HG03457 (cell line): ENCODE data around the gene TGFBR1.

Source experiments
- ATAC-seq: cut with Tn5 transposase; IDR thresholded peaks from one replicate; pipeline ENCODE4 v1.9.1; 2021; ENCODE audit warnings: moderate number of reproducible peaks; ENCODE audit not compliant: unreplicated experiment

Gene TGFBR1

DNA sequence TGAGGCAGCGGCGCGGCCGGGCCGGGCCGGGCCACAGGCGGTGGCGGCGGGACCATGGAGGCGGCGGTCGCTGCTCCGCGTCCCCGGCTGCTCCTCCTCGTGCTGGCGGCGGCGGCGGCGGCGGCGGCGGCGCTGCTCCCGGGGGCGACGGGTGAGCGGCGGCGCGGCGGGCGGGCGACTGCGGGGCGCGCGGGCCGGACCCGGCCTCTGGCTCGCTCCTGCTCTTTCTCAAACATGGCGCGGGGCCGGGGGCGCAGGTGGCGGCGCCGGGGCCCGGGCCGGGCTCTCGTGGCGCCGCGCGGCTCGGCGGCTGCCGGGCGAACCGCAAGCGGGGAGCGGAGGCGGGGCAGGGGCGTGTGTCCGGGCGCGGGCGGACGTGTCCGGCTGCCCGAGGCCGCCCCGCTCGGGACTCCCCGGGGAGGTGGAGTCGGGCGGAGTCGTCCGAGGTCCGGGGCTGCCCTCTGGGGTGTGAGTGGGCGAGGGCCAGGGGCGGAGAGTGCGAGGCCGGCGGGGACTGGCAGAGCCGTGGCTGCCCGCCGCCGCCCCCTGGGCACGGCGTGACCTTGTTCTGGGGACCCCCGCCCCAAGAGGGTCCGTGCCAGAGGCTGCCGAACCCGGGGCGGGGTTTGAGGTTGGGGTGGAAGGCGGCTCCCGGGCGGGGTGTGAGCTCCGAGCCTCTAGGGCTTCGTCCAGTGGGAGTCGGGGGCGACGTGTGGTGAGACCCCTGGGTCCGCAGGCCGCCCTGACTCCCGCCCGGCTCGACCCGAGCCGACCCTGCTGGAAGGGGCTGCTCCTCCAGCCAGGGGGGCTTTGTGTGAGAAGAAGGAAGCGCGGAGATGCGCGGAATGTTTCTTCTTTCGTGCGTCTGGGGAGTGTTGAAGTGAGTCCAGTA lies 485 bp downstream of the TGFBR1 start:
- peak; percentile 47 for ATAC-seq

DNA sequence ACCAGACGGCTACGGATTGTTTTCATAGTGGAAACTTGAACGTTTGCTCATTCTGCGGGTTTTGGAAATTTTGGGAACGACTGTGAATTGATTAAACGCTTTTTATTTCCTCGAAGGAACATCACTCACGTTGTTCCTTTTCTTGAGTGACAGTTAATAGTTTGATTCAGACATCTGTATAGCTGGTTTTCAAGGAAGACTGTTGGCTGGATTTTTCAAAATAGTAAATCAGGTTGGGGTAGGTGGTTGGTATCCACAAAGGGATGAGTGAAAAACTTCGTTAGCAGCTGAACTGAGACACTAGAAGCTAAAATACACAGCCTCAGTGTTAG lies 1.1 kb downstream of the TGFBR1 start:
- ATAC-seq: no peak

DNA sequence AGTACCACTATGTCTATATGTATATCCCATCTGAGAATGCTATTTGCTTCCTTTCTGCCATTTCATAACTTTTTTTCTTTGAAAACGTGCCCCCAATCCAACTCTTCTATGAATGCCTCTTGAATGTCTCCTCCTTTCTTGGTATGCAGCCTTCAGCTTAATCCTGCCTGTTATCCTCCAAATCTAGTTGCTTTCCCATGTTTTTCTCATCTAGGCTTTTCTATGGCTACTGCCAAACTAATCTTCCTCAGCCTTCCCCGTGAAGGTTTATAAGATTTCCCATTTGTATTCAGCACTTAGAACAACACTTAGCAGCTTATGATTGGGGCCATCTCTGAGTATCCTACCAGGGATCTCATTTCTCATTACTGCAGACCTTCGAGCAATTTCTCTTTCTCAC lies 2.5 kb downstream of the TGFBR1 start:
- no peak for ATAC-seq

DNA sequence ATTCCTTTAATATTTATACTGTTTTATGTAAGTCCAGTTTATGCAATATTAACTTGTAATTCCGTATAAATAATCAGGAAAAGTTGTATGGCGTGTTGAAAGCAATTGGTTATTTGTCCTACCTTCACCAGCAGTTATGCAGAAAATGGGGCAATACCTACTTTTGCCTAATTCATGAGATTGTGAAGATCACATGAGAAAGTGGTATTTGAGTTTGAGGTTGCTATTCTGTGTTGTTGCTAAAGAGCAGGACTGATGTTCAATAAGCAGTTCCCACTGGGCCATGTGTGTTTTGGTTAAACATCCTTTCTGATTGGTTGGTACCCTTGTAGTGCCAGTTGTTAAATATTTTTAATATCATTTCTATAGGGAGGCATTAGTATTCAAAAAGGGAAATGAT lies 3.2 kb downstream of the TGFBR1 start:
- ATAC-seq: no peak

DNA sequence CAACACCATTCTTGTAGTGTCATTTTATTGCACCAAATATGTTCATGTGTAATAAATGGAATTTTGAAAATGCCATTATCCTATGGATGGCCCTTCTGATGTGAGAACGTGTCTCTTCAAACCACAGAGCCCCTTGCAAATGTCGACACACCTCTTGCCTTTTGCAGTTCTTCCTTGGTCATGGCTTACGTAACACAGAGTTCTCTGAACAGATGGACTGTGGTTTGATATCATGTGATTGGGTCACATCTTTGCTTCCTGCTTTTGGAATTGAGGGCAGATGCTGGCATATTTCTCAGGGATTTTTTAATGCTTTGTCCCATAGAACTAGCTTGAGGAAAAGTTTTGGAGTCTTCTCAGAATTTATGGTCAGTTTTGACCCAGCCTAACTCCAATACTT lies 4.6 kb downstream of the TGFBR1 start:
- no peak for ATAC-seq

DNA sequence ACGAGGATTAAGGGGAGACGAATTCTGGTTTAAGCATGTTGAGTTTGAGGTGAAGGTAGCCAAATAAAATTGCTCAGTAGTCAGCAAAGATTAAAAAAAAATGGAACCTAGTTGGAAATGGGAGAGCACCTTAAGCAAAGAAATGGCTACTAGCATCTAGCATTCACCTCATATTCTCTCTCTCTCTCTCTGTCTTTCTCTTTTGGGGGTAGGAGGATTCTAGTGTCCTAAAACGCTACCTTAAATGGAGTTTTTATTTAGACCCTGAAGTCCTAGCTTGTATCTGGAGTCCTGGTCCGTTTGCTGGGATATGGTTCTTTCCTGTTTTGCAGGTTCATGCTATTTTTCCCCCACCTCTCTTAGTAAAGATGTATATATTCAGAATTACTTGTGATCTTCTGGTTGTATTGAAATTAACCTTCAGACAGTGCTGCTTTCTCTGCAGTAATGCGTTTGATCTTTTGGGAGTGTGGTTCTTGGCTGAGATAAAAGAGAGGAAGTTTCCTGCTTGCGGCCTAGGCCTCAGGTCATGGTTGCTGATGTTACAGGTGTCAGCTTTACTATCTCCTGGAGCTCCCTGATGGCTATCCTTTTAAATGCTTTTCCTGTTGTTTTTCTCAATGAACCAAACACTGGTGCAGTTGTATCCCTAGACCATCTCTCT lies 8.0 kb downstream of the TGFBR1 start:
- ATAC-seq: no peak

DNA sequence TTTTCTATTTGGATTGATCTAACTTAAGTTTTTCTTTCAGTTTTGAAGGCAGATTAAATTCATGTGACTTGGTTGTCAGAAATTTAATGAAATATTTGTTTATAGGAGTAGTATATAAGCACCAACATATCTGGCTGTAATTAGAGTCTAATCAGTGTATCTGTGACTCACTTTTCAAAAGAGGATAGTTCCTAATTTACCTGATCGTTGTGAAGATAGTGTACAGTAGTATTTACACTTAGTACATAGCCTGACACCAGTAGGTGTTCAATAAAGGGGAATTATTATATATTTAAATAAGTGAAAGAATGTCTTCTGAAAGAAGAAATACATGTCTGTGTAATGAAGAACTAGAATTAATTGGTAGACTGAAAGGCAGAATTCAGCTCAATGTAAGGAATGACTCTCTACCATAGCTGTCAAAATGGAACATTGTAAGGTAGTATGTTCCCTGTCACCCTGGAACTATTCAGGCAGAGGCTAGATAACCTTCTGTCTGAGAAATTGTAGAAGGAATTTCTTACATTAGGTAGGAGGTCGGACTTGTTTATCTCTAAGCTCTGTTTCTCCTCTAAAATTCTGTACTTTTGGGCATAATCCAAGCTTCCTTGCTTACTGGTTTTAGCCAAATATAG lies 8.6 kb downstream of the TGFBR1 start:
- ATAC-seq: no peak

DNA sequence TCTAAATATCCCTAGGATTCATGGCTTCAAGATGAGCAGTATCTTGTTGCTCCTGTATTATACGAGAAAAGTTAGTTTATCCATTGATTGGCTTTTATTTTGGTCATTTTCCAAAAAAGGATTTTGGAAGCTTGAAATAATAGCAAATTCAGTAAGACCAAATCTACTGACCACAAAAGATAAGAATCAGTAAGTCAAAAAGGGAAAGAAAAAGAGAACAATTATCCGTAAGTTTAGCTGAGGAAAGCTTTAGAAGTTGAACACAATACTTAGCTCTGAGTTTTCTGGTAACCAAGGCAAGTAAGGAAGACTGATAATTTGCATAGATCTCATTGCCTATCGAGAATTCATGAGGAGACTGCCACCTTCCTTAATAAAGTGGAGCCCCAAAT lies 9.1 kb downstream of the TGFBR1 start:
- no peak for ATAC-seq

DNA sequence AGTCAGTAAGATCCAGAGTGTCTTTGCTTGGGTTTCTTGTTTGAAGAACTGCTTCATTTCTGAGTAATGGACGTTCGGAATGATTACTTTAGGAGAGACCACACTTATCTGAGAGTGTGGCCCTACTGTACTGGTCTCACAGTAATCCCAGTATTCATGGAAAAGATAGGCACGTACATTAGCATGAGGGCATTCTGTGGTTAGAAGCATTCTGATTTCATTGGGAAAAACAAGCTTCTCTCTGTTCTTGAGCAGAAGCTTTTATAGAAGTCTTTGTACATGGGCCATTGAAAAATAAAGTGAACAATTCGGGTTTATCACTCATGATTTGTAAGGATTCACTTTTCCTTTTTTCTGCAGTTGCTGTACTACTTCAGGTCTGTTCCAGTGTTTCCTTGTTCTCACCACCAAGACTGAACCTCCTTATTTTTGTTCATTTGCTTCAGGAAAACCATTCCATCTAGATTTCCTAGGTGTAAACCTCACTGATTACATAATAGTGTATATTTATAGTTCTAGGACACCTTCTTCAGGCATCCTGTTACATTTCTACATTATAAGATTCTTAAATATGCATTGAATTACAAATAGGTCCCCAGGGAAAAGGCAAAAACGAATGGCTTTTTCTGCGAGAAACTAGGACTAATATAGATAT lies 10.1 kb downstream of the TGFBR1 start:
- no peak for ATAC-seq

DNA sequence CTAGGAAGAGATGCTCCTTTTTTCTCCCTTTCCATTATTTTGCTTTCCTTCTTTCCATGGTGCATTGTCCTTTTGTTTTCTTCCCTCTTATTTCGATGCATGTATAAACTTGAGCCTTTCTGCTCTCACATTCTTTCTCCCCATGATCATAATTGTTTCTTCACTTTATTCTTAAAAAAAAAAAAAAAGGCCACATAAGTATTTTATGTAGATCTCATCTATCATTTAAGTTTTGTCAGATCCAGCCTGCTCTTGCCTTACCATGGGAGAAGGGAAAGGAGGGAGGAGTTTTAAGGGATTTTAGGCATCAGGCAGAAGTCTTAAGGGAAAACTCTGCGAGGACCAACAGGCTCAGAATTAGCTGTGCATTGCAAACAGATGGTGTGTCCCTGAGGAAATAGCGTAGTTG lies 11.1 kb downstream of the TGFBR1 start:
- ATAC-seq: no peak

DNA sequence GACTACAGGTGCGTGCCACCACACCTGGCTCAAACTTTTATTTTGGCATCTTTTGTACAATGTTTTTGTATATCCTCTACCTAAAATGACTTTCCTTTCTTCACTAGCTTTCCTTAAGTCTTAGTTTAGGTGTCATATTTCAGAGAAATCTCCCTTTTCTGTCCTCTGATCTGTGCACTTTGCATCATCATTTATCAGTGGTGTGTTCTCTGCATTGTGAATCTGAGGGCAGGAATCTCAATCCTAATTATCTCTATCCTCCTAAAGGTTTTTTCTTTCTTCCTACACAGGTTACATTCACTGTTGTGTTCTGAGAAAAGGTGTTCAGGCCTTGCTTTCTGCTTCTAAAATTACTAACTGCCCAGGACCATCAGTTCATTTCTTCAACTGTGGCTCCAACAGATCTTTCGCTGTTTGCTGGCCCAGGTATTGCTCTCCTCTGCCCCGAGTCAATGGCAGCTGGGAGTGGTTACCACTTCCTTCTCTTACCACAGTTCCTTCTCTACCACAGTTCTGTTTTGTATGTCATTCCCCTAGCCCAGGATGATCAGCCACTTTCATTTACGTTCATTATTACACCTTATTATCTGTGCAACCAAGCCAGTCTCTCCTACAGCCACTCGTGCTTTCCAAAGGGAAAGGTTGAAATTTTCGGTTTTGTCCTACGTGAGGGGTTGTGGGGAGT lies 14.0 kb downstream of the TGFBR1 start:
- peak; percentile 97 for ATAC-seq

DNA sequence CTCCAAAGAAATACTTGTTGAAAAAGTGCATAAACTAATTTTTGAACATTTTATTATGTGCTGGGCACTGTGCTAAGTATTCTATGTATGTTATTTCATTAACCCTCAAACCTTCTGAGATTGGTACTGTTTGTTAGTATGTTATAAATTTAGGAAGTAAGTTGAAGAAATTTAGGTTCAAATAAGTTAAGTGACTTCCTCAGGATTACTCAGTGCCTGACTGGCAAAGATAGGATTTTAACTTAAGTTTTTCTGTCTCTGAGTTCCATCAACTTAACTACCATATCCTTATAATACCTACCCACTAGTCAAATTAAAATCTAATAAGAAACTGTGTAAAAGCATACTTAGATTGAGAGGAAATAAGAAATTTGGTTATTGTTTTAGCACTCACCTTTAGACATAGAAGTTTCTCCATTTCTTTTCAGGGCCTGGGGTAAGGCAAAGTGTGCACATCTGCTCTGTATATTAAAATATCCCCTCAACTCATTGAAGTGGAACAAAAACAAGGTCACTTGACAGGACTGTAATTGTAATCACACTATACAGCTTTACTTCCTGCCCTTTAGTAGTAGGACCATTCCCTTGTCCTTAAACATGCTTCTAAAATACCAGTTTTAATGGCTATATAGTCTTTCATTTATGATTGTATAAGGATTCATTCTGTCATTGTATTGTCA lies 15.2 kb downstream of the TGFBR1 start:
- no peak for ATAC-seq

DNA sequence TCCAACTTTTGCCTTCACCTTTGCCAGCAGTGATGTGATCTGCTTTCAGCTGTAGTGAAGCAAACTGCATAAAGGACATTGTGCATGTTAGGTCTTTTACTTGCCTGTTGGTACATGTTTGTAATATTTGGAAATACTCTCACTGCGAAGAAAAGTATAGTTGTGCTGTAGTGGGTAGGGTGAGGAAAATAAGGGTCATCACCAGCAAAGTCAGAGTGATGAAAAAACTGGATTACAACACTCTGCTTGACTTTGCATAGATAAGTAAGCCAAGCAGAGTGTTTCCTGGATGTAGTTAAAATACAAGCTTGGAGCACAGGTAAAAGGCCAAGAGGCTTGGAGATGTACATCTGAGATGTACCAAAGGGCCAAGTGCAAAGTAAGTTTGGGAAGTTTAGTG lies 16.7 kb downstream of the TGFBR1 start:
- no peak for ATAC-seq

DNA sequence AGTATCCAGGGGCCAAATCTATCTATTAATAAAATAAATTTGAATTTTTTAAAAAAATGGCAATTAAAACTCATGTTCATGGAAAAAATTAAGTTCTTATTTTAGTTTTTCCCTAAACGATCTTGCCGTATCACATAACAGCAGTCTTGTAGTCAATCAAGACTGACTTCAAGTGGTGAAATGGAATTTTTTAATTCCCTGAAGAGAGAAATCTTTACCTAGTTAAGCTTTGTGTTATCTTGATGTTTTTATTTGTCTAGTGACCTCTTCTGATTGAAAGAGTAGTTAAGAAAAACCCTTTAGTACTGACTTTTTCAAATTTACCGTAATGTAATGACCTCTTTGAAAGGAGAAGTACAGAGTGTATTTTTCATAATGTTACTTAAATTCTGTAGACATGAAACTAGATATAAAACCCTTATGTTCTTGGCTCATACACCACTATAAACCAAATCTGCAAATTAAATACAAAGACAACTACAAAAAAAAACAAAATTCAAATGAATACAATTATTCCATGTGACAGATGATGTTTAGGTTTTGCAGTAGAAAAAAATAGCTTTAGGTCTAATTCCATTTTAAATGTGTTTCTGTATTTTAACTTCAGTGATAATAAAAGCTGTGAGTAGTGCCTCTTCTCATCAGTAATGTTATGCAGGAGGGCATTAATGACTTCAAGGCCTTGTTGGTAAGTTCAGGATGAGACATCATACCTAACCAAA lies 19.8 kb downstream of the TGFBR1 start:
- no peak for ATAC-seq

DNA sequence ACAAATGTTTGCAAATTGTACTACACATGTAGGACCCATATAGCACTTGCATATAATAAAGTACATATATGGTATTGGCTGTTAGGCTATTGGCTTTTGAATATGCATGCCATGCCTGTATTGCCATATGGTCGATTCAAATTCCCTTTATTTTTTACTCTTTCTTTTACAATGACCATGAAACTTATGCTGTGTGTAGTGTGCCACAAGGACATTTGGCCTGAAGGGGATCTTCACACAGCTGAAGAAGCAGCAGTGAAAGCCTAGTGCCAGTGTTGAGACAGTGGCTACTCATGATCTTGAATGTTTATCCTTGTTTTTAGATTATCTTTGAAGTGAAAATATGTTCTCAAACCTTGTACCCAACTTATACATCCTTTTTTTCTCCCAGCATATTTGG lies 20.5 kb downstream of the TGFBR1 start:
- ATAC-seq: no peak

DNA sequence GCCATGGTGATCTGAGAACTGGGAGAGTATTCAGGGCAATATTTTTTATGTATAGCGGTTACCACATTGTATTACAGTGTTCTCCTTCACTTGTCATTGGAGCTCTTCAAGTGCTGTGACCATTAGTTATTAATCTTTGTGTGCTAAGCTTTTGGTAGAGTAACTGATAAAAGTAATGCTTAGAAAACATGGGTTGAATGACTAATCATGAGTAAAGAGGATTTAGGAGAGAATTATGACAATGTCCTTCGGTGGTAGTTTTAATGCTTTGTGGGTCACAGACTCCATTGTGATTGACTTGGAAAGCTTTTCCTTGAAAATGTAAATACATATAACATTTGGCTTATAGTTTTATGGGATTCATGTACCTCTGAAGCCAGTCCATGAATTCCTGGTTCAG lies 21.4 kb downstream of the TGFBR1 start:
- no peak for ATAC-seq

DNA sequence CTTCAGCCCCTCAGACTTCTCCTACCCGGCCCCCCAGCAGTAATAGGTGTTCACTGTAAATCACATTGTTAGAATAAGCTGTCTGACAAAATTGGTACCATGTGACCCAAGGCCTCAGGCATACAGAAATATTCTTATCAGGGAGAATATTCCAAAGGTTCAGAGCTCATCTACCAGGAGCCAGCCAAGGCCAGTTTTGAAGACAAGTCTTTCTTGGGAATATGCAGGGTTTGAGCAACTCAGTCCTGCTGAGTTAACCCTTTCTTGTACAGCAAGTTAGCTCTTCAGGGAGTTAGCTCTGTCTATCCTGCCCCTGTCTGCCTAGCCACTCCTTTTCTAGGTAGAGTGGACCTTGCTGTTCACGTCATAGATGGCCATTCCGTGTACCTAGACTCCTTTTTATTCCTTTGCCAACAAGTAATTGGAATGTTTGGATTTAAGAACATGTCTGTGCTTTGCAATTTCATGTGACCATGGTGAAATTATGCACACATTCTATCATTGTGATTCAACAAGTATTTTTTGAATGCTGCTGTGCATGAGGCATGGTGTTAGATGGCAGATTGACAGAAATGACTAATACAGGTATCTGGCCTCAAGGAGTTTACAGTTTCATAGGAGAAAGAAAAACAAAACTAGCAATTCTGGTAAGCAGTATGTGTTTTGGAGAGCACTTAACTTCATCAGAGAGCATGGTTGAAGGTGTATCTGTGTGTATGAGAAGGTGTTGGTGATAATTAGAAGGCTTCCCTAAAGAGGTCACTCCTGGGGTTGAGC lies 22.6 kb downstream of the TGFBR1 start:
- ATAC-seq: no peak

DNA sequence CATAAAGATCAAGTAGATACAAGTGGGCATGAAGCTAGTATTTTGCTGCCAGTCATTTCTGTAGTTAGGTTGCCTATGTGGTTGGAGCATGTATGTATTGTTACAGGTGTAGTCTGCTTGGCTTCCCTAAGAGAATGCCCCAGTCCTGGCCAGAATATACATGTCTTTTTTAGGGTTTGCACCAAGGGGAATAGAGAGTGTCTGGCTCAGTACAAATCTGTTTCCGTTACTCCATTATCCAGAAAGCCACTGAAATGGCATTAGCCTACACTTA lies 23.2 kb downstream of the TGFBR1 start:
- no peak for ATAC-seq

DNA sequence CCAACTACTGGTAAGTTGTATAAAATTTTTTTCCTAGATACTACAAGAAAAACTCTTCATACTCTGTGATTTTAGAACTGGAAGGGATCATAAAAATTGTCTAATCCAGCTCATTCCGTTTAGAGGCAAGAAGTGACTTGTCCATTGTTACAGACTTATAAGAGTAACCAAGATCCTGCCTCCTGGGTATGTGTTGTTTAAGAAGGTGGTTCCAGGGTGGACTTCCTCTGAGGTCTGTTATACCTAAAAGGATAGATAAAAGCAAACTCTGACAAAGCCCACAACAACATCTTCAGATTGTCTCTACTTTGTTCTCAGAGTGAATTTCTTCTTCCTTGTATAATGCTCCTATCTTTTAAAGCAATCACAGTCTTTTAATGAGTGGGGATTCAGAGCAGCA lies 24.2 kb downstream of the TGFBR1 start:
- no peak for ATAC-seq
